Suprapubic skin (tissue), 4 donors: ENCODE results near the gene DOCK8. TPM values are rescaled to one million over a fixed set of nuclear protein-coding genes. Genes with fewer than 3 reads are reported as not detected.

Source experiments
- total RNA-seq, 4 donors: library from RNA; depleted of rRNA; stranded (reverse); fragments of >200 nt; gene quantifications; one replicate each; pipeline ENCODE4 v1.1.0, GENCODE V29; 2016

Gene DOCK8
- total RNA-seq, 4 donors from 2014 or later, result 4.1 to 13.3 (median 10.3) TPM

Other genes starting within 250 kb of the DOCK8 start
- 10 to 100 TPM in 2 of 4 donors, 1 to 10 TPM in 2; 3.3 to 22.4 (median 10.1) TPM for gene WASHC1, start 185.4 kb upstream of the DOCK8 start, total RNA-seq
- not detected for gene FOXD4, start 96.4 kb upstream of the DOCK8 start, total RNA-seq
- gene ZNG1A, start 35.8 kb upstream of the DOCK8 start, total RNA-seq, result 10 to 100 TPM; 27.4 to 48.7 (median 33.0) TPM